ENCODE data around the gene NFKBIE. TPM values are rescaled to one million over a fixed set of nuclear protein-coding genes. Genes with fewer than 3 reads are reported as not detected.
A peak's percentile ranks its signal among the peaks of the same experiment; 100 is the strongest.

Gene NFKBIE
- total and polyA plus RNA-seq, 8 donors: 2.5 to 16.9 (median 7.6) TPM

- 55 to 61% methylated on average over 6 of the region's 6 CpGs for WGBS, 2 donors
- Histone ChIP-seq H3K4me3 (peak overlapping the region in 1 of 4 donors; percentile 83), H3K27ac (peak overlapping the region in 1 of 4 donors; percentile 17), H3K27me3 (no peaks in the 10 kb centered on the region), H3K36me3 (peaks cover 11 to 62% (median 47%) of the 10 kb centered on the region in 3 donors), H3K9me3 (no peaks in the 10 kb centered on the region), H3K4me1 (peaks cover 6 to 33% (median 17%) of the 10 kb centered on the region in 3 donors)
- no peak for TF ChIP-seq CTCF (IDR thresholded peaks at IDR 0.05)
- no peak for ATAC-seq
- FAIRE-seq: no peak
- no peak for DNase-seq
- intact Hi-C loops (cut with DNase I): no loop called here
Measured at GRCh38 chr6:44250067-44250717, 15.2 kb downstream of the NFKBIE start.

GRCh38 chr6:44249082-44249748 lies 16.1 kb downstream of the NFKBIE start:
- Histone ChIP-seq H3K27ac (peak overlapping the region in 2 of 4 donors; percentile 100), H3K4me3 (peak overlapping the region in 3 of 4 donors; percentile 62 to 89 (median 83)), H3K36me3 (peaks cover 11 to 54% (median 47%) of the 10 kb centered on the region in 3 donors), H3K4me1 (peaks cover 6 to 29% (median 17%) of the 10 kb centered on the region in 3 donors), H3K27me3 (no peaks in the 10 kb centered on the region), H3K9me3 (no peaks in the 10 kb centered on the region)
- DNase-seq (peak in 1 of 6 donors; percentile 24), ATAC-seq (no peak), FAIRE-seq (no peak)
- intact Hi-C loops (cut with DNase I): no loop called here
- 40 to 49% methylated on average over 9 of the region's 9 CpGs for WGBS, 2 donors
- no peak for TF ChIP-seq CTCF (IDR thresholded peaks at IDR 0.05)

DNA sequence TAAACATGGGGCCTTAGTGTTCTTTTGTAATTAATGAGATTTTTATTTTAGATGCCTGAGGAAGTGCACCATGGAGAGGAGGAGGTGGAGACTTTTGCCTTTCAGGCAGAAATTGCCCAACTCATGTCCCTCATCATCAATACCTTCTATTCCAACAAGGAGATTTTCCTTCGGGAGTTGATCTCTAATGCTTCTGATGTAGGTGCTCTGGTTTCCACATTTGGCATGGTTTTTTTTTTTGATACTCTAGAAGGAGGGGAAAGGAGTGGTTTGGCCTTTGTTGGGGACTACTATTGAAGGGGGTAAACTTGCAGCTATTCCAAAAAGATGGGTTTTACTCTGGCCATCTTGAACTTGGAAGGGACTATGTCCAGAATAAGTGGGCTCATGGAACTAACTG lies 16.8 kb downstream of the NFKBIE start:
- no peaks in the 10 kb centered on the region for H3K27me3 ChIP-seq
- no peaks in the 10 kb centered on the region for H3K9me3 ChIP-seq
- ATAC-seq (no peak), FAIRE-seq (no peak), DNase-seq (no peak)
- intact Hi-C loops (cut with DNase I): no loop called here
- H3K4me1 ChIP-seq: peaks cover 6 to 26% (median 17%) of the 10 kb centered on the region in 3 donors
- WGBS, 2 donors: 5 to 8% methylated on average over 1 of the region's 1 CpG
- peak overlapping the region in 3 of 4 donors; percentile 62 to 89 (median 83) for H3K4me3 ChIP-seq
- TF ChIP-seq CTCF (IDR thresholded peaks at IDR 0.05): no peak
- H3K27ac ChIP-seq: peak overlapping the region in 2 of 4 donors; percentile 100
- H3K36me3 ChIP-seq: peaks cover 11 to 48% (median 42%) of the 10 kb centered on the region in 3 donors

- peaks cover 6 to 26% (median 17%) of the 10 kb centered on the region in 3 donors for H3K4me1 ChIP-seq
- FAIRE-seq: no peak
- no peaks in the 10 kb centered on the region for H3K27me3 ChIP-seq
- TF ChIP-seq CTCF (IDR thresholded peaks at IDR 0.05): no peak
- WGBS, 2 donors: 1% methylated on average over 51 to 52 of the region's 52 CpGs
- H3K4me3 ChIP-seq: peak overlapping the region; percentile 62 to 89 (median 84)
- DNase-seq: peak; percentile 83 to 92 (median 87)
- peak; percentile 45 to 63 (median 54) for ATAC-seq
- peak overlapping the region; percentile 85 to 100 (median 98) for H3K27ac ChIP-seq
- peaks cover 11 to 38% (median 34%) of the 10 kb centered on the region in 3 donors for H3K36me3 ChIP-seq
- H3K9me3 ChIP-seq: no peaks in the 10 kb centered on the region
- intact Hi-C loops (cut with DNase I): no loop called here
Measured at GRCh38 chr6:44247338-44248302, 17.7 kb downstream of the NFKBIE start.
